Omental fat pad (tissue), 4 donors: ENCODE data around the gene CHAMP1. TPM values are rescaled to one million over a fixed set of nuclear protein-coding genes. Genes with fewer than 3 reads are reported as not detected.

Experiments used
- ATAC-seq: fragments of 150-250 bp; one replicate; pipeline ENCODE4 v1.9.1; 2016; ENCODE audit warnings: mild to moderate bottlenecking, moderate library complexity; ENCODE audit not compliant: low FRiP score
- DNase-seq: peaks from one replicate; pipeline ENCODE4 v3.0.0-alpha.2; 2019; ENCODE audit warnings: low spot score
- total RNA-seq, 4 donors: library from RNA; depleted of rRNA; stranded (reverse); fragments of >200 nt; gene quantifications; one replicate each; pipeline ENCODE4 v1.1.0, GENCODE V29; 2016
- TF ChIP-seq, protein P1 (sequence below), 3 donors: fragments of 450-650 bp; IDR thresholded peaks; one replicate each; pipeline ENCODE4 v1.5.1; 2016 to 2017; ENCODE audit warnings: antibody characterized with exemption in 3 of 3, mild to moderate bottlenecking in 3 of 3, moderate library complexity in 2 of 3

The CHAMP1 gene
- total RNA-seq, 4 donors from 2014 or later: 10.7 to 21.4 (median 17.3) TPM

DNA sequence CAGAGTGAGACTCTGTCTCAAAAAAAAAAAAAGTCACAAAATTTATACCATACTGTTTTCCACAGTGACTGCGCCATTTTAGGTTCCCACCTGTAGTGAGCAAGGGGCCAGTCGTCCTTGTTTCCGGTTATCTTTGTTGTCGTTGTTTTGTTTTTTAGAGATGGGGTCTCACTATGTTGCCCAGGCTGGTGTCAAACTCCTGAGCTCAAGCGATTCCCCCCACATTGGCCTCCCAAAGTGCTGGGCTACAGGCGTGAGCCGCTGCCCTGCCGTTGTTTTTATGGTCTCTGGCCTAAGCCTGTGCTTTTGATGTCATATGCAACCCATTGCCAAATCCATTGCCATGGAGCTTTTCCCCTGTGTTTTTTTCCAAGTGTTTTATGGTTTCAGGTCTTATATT lies 29.6 kb upstream of the CHAMP1 start:
- no peak for ATAC-seq
- TF ChIP-seq, protein P1, sequence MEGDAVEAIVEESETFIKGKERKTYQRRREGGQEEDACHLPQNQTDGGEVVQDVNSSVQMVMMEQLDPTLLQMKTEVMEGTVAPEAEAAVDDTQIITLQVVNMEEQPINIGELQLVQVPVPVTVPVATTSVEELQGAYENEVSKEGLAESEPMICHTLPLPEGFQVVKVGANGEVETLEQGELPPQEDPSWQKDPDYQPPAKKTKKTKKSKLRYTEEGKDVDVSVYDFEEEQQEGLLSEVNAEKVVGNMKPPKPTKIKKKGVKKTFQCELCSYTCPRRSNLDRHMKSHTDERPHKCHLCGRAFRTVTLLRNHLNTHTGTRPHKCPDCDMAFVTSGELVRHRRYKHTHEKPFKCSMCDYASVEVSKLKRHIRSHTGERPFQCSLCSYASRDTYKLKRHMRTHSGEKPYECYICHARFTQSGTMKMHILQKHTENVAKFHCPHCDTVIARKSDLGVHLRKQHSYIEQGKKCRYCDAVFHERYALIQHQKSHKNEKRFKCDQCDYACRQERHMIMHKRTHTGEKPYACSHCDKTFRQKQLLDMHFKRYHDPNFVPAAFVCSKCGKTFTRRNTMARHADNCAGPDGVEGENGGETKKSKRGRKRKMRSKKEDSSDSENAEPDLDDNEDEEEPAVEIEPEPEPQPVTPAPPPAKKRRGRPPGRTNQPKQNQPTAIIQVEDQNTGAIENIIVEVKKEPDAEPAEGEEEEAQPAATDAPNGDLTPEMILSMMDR (IDR thresholded peaks at IDR 0.05): no peak
- no peak for DNase-seq

DNA sequence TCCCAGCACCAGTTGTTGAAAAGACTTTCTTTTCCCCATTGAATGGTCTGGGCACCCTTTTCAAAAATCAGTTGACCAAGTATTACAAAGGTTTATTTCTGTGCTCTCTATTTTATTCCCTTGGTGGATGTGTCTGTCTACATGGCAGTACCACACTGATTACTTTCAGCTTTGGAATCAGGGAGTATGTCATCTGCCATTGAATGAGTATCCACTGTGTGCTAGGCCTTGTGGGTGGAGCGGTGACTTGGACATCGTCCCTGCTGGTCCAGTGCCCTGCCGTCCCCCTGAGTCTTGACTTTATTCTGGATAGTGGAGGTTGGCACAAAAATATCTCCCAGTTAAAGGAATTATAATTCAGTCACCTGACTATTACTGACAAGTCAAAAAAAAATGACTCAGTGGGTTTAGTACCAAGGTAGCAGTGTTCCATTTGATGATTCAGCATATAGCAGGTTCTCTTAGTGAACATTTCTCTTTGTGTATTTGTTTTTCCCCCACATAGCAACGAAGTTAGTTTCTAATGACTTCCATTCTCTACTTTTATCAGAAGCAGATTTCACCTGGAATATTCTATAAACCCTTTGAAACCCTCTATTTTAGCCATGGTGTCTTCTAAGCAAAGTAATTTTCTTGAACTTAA lies 29.0 kb upstream of the CHAMP1 start:
- DNase-seq: no peak
- TF ChIP-seq, protein P1 (IDR thresholded peaks at IDR 0.05): no peak
- no peak for ATAC-seq

DNA sequence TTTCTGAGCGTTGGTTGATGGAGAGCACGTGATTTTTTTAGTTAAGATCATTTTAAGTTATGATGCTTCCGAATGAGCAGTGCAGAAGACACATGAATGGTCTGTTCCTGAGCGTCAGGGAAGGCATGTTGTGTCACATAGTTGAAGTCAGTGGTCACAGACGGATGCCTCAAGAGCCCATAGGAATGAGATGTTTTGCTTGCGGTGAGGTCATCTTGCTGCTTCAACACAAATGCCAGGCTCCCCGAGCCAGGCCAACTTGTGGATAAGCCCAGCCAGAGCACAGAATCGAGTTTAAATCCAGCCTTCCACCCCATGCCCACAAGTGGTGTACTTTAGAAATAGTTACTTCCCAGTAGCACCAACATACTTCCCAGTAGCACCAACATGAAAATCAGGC lies 27.5 kb upstream of the CHAMP1 start:
- no peak for ATAC-seq
- TF ChIP-seq, protein P1 (IDR thresholded peaks at IDR 0.05): no peak
- DNase-seq: no peak

DNA sequence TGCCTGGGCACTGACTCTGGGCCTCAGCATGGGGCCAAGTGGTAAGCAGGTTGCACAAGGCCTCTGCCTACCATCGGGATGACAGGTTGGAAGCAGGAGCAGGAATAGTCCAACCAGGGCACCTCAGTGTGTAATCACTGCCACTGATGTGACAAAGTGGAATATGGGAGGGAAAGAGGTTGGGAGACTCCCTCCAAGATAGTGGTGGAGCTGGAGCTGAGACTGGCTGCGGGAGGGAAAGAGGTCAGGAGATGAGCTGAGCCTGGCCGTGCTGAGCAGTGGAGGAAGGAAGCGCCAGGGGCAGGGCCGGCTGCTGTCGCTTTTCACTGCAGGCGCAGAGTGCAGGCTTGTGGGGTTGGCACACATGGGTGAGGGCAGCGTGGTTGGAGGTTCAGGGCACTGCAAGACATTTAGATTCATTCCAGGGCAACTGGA lies 26.1 kb upstream of the CHAMP1 start:
- DNase-seq (no peak), ATAC-seq (no peak)
- TF ChIP-seq, protein P1 (IDR thresholded peaks at IDR 0.05): no peak

DNA sequence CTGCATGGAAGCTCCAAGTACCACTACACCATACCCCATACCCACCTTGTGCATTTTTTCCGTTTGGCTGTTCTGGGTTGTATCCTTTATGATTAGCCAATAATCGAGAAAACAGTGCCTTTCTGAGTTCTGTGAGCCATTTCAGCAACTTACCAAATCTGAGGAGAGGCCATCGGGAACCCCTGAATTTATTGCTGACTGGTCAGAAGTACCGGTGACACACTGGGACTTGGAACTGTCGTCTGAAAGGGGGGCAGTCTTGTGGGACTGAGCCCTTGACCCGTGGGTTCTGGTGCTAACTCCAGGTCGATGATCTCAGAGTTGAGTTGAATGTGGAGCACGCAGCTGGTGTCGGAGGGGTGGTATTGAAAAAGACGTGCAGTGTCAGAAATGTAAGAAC lies 17.9 kb upstream of the CHAMP1 start:
- TF ChIP-seq, protein P1 (IDR thresholded peaks at IDR 0.05): no peak
- no peak for ATAC-seq
- DNase-seq: no peak

DNA sequence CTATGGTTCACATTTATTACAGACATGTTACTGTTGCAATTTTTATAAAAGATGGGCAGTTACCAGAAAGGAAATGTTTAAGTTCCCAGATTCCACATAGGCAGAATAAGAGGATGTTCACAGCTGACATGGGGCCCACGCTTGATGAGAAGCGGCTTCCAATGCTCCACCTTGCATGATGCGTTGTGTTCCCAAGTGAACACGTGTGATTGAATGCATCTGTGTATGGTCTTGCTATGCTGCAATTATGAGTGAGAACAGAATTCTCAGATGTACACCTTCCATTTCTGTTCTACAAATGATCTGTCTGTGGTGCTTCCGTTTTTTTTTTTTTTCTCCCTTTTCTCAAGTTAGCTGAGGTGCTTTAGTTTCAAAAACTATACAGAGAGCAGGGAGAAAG lies 17.4 kb upstream of the CHAMP1 start:
- no peak for ATAC-seq
- TF ChIP-seq, protein P1 (IDR thresholded peaks at IDR 0.05): no peak
- no peak for DNase-seq

DNA sequence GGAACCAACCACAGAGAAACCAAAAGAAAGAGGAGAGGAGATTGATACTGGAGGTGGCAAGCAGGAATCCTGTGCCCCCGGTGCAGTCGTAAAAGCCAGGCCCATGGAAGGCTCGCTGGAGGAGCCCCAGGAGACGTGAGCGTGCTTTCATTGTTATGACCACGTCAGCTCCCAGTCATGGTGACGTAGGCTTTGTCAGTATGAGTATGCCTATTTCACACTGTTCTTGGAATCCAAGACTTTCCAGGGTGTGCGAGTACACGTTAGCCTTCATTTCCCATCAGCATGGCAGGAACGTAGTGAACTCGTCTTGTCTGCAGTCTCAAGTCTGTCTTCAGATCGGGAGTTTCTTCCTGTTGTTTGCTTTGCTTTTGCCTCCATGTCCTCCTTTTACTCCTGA lies 15.4 kb upstream of the CHAMP1 start:
- no peak for ATAC-seq
- TF ChIP-seq, protein P1 (IDR thresholded peaks at IDR 0.05): no peak
- DNase-seq: no peak
